ENCODE measurements around the gene ALPP.
"Not testable (repeated sequence)": the region's sequence is repeated elsewhere in the genome, so short reads cannot be mapped to it uniquely, and the experiment has no call there.

The ALPP gene

GRCh38 chr2:232382331-232383225 is 4.0 kb downstream of the ALPP start:
- no peak for DNase-seq

GRCh38 chr2:232384466-232384865 is 5.9 kb downstream of the ALPP start:
- no peak for DNase-seq

GRCh38 chr2:232385058-232385457 is 6.5 kb downstream of the ALPP start:
- DNase-seq, result not testable (repeated sequence)

- no peak for DNase-seq
Measured at GRCh38 chr2:232385660-232386489, 7.3 kb downstream of the ALPP start.

GRCh38 chr2:232386490-232386739 is 7.9 kb downstream of the ALPP start:
- DNase-seq, result no peak

- no peak for DNase-seq
Measured at GRCh38 chr2:232386740-232387450, 8.3 kb downstream of the ALPP start.

- no peak for DNase-seq
Measured at GRCh38 chr2:232387451-232388171, 9.1 kb downstream of the ALPP start.

- no peak for DNase-seq
Measured at GRCh38 chr2:232388324-232388891, 9.9 kb downstream of the ALPP start.

GRCh38 chr2:232389327-232389726 is 10.8 kb downstream of the ALPP start:
- no peak for DNase-seq

GRCh38 chr2:232390661-232391060 is 12.1 kb downstream of the ALPP start:
- no peak for DNase-seq

- no peak for DNase-seq
Measured at GRCh38 chr2:232393556-232393955, 15.0 kb downstream of the ALPP start.

GRCh38 chr2:232394431-232394830 is 15.9 kb downstream of the ALPP start:
- not testable (repeated sequence) for DNase-seq

- DNase-seq, result no peak
Measured at GRCh38 chr2:232395586-232395985, 17.0 kb downstream of the ALPP start.

- no peak for DNase-seq
Measured at GRCh38 chr2:232396683-232397082, 18.1 kb downstream of the ALPP start.

GRCh38 chr2:232398293-232399034 is 19.9 kb downstream of the ALPP start:
- DNase-seq, result no peak

- no peak for DNase-seq
Measured at GRCh38 chr2:232400256-232401015, 21.9 kb downstream of the ALPP start.

- no peak for DNase-seq
Measured at GRCh38 chr2:232402518-232402917, 24.0 kb downstream of the ALPP start.

GRCh38 chr2:232405943-232406510 is 27.5 kb downstream of the ALPP start:
- no peak for DNase-seq

GRCh38 chr2:232406556-232407310 is 28.2 kb downstream of the ALPP start, which contains the start of gene ALPG:
Gene ALPG, plus strand, starts transcription at chr2:232406844. Its CDS starts 51 bp downstream, at chr2:232406895.
- DNase-seq, result no peak
